ENCODE data around the gene DNAAF8. TPM values are rescaled to one million over a fixed set of nuclear protein-coding genes. Genes with fewer than 3 reads are reported as not detected.

The DNAAF8 gene
- polyA plus RNA-seq, 3 donors, result 0.43 to 0.94 (median 0.90) TPM

DNA sequence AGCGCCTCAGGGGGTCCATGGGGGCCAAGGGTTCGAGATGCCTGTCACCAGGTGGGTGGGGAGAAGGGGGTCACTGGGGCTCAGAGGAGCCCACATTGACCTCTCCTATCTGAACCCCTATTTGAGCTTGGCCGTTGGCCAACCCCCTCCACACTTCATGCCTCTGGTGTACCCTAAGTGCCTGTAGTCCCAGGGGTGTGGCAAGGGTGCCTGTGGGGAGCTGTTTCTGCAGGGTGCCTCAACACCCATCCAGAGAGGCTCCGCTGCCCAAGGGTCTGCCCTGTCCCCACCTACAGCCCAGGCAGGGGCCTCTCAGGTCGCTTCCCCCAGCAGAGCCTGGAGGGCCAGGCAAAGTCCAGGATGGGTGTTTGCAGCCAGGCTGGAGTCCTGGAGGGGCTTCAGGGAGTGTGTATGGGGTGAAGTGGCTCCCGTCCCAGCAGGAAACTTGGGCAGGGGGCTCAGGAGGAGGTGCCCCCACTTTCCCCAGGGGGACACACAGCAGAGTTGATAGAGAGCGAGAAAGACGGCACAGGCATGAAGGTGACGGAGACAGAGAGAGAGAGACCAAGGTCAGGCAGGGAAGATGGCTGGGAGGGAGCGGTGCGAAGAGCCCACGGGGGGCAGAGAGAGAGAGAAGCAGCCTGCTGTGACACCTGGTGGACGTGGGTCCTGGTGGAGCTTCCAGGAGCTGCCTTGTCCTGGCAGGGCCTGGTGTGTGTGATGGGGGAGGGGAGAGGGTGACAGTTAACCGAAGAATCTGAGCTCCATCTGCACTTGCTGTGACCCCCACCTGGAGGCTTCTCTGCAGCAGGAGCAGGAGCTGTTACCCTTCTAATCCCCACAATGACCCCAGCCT is 53.5 kb downstream of the DNAAF8 start, which contains the start of gene SEPTIN12:
SEPTIN12 (minus strand) TSS at position 719 of the 856 bp plus-strand sequence; CDS start at position 19, 700 bp downstream.
- WGBS, 3 donors, result 66 to 79% (median 75%) methylated on average over 14 of the region's 14 CpGs
- H3K27ac ChIP-seq (ENCODE audit: low read depth, low read length), result no peak within 1 kb of the TSS

DNA sequence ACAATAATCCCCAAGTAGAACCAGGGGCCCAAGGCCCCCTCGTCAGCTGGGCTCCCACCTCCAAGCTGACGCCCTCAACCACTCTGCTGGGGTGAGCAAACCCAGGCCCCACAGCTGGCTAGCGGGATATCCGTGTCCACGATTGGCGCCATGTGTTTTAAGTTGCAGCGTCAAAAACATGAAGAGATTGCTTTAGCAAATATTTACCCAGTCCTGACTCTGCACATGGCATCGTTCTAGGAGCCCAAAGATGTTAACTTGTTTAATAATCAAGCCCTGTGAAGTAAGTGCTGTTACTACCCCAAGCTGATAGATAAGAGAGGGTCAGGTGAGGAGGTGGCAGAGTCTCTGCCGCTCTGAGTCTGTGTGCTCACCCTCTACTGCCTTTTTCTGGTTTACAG is 54.2 kb downstream of the DNAAF8 start:
- 18 to 66% (median 66%) methylated on average over 9 of the region's 9 CpGs for WGBS, 3 donors
- H3K27ac ChIP-seq (ENCODE audit: low read depth, low read length), result no peak overlapping the region

DNA sequence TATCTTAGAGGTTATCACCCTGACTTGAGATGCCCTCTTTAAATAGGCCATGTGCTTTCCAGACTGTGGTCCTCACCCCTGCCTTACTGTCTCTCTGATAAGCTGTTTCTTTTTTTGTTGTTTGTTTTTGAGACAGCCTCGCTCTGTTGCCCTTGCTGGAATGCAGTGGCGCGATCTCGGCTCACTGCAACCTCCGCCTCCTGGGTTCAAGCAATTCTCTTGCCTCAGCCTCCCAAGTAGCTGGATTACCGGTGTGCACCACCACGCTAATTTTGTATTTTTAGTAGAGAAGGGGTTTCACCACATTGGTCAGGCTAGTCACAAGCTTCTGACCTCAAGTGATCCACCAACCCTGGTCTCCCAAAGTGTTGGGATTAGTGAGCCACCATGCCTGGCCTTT is 54.6 kb downstream of the DNAAF8 start:
- WGBS, 3 donors, result 72 to 92% (median 87%) methylated on average over 7 of the region's 7 CpGs
- H3K27ac ChIP-seq (ENCODE audit: low read depth, low read length), result no peak overlapping the region

DNA sequence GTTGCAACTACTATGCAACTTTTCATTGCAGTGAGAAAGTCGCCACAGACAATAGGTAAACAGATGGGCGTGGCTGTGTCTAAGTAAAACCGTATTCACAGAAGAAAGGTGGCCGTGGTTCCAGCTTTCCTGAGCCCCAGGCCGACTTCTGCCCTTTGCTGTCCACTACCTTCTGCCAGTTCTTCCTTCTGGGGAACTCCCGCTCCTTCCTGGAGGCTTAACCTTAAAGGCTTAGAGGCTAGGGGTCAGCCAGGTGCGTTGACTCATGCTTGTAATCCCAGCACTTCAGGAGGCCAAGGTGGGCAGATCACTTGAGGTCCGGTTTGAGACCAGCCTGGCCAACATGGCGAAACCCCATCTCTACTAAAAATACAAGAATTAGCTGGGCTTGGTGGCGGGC is 55.9 kb downstream of the DNAAF8 start:
- WGBS, 3 donors, result 80 to 82% (median 82%) methylated on average over 10 of the region's 10 CpGs

DNA sequence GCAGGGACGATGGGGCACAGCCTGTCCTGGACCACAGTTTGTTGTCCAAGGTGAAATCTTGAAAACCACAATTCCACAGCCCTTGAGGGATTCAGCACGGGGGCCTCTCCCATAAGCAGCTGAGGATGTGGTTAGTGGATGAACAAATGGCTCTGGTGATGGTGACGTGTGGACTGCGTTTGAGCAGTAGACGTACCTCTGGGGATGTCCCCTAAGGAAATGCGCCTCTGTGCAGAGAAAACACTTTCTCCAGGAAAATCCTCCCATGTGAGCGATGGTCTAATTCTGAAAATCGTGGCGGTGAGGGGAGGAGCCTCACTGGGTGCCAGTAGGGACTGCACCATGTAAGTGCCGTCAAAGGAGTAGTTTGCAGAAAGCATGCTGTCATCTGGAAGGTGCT is 56.5 kb downstream of the DNAAF8 start:
- 53 to 83% (median 57%) methylated on average over 10 of the region's 10 CpGs for WGBS, 3 donors

More for the DNA sequence above, 55.9 kb downstream of the DNAAF8 start:
- H3K27ac ChIP-seq (ENCODE audit: low read depth, low read length), result no peak overlapping the region

DNA sequence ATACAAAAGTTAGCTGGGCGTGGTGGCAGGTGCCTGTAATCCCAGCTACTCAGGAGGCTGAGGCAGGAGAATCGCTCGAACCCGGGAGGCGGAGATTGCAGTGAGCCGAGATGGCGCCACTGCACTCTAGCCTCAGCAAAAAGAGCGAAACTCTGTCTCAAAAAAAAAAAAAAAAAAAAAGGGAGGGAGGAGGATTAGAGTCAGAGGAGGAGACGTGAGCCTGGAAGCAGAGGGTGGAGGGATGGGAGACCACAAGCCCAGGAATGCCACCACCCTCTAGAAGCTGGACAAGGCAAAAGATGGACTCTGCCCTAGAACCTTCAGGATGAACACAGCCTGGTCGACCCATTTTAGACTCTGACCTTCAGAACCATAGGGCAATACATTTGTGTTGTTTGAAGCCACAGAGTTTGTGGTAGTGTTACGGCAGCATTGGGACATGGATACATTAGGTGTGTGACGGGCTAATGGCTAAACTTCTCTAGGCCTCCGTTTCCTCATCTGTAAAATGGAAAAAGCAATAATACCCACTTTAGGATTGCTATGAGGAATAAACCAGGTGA is 58.7 kb downstream of the DNAAF8 start:
- H3K27ac ChIP-seq (ENCODE audit: low read depth, low read length), result no peak overlapping the region
- WGBS, 3 donors, result 77 to 89% (median 80%) methylated on average over 13 of the region's 13 CpGs

More for the DNA sequence above, 56.5 kb downstream of the DNAAF8 start:
- no peak overlapping the region for H3K27ac ChIP-seq (ENCODE audit: low read depth, low read length)

DNA sequence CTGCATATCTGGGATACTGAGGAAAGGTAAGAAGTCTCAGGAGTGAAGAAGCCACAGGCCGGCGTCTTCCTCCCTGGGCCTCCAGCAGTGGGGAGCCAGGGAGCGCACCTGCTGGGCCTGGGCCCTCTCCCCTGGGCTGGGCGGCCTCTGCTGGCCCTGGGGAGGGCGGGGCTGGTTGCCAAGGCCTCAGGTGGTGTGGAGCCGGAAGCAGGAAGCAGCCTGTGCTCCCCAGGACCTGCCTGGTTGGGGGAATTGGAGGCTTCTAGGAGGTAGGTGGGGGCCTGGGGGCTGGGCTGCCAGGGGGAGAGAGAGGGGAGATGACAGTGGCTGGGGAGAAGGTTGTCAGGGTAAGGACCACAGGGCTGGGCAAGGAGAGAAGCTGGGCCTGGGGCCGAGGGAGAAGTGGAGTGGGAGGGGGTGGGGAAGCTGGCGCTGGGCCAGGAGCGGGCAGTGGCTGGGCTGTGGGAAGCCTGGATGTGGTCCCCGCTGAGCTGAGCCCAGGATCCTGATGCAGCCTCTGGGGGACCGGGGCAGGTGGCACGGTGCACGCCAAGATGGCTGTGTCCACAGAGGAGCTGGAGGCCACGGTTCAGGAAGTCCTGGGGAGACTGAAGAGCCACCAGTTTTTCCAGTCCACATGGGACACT is 61.0 kb downstream of the DNAAF8 start, which contains the start of gene SMIM22:
SMIM22 (plus strand) TSS at position 189 of the 647 bp plus-strand sequence; CDS start at position 555, 366 bp downstream.
- 26 to 79% (median 77%) methylated on average over 13 to 14 of the region's 14 CpGs for WGBS, 3 donors
- H3K27ac ChIP-seq (ENCODE audit: low read depth, low read length), result no peak within 1 kb of the TSS

DNA sequence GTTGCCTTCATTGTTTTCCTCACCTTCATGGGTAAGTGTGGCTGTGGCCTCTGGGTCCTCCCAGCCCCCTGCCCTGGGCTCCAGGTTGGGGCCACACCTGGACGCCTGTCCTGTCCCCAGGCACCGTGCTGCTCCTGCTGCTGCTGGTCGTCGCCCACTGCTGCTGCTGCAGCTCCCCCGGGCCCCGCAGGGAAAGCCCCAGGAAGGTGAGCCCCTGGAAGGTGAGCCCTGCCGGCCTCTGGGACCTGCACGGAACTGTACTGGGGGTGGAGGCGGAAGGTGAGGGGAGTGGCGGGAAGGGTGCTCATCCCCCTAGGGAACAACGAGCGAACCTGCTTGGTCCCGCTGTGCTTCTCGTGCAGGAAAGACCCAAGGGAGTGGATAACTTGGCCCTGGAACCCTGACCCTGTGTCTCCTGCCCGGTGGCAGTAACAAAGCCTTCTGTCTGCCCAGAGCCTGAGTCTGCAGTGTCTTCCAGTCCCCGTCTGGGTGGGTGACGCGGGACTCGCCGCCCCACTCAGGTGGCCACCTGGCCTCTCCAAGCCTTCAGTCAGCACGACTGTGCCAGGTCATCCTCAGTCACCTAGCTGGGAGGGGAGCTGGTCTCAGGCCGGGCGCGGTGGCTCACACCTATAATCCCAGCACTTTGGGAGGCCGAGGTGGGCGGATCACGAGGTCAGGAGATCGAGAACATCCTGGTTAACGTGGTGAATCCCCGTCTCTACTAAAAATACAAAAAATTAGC is 61.7 kb downstream of the DNAAF8 start:
- no peak overlapping the region for H3K27ac ChIP-seq (ENCODE audit: low read depth, low read length)
- 81 to 93% (median 85%) methylated on average over 27 to 30 of the region's 30 CpGs for WGBS, 3 donors

DNA sequence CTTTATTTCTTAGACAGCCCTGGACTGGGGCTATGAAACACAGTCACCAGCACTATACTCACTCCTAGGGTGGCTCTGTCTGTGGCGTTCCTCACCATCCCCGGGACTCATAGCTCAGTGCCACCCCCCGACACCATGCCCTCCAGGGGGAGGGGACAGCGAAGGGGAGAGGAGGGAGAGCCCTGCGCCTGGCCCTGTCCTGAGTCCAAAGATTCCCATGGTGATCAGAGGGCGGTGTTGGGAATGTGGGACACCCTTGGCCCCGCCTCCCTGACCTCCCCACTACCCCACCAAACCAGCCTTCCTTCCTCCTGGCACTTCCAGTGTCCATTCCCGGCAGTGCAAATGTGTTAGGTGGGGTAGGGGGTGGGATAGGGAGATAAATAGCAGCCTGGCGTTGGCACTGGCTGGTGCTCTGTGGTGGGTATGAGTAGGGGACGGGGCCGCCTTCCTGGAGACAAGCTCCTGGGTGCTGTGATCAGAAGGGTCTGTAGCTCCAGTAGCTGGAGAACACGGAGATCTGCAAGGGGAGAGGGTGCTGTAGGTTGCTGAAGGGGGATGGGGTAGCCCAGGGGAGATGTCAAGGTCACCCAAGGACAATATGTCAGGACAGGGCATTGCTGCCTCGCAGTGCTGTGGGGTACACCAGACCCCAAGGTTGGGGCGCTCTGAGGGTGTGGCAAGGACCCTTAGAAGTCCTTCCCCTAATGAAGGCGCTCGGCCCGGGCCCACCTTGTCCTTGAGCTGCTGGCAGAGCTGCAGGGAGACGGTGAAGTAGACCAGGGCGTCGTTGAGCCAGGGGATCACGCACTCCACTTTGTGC is 62.9 kb downstream of the DNAAF8 start:
- WGBS, 3 donors, result 83 to 91% (median 85%) methylated on average over 20 to 21 of the region's 21 CpGs
- no peak overlapping the region for H3K27ac ChIP-seq (ENCODE audit: low read depth, low read length)

DNA sequence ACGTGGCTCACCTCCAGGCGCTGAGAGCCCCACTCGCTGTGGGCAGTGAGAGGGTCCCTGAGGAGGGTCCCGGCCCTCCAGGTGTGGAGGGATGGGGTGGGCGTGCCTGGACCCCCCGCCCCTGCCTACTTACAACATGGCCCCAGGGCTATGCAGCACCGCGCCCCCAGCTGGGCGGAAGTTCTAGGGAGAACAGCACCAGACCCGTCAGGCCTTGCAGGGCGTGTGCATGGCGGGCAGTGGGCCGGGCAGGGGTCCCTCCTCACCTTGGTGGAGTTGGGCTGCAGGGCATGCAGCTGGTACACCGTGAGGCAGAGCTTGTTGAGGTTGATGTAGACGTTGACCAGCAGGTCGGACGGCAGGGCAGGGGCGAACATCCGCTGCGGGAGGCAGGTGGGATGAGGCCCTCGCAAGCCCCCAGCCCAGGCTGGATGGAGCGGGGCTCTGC is 63.5 kb downstream of the DNAAF8 start:
- 91 to 95% (median 91%) methylated on average over 22 of the region's 22 CpGs for WGBS, 3 donors

DNA sequence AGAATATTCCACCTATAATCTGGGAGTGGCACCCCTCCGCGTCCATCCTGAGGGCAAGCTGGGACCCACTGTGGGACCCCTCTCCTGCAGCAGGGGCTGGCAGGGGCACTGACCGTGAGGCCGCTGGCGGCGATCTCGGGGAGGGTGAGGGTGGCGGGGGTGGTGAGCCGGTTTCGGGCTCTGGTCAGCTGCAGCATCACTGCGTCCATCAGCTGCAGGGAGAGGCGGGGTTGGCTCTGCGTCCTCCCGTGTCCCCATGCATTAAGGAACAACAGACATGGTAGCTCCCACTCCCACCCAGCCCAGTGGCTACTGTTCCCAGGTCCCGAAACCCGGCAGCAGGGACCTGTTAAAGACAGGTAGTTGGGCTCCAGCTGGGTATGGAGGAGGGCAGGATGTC is 64.1 kb downstream of the DNAAF8 start:
- WGBS, 3 donors, result 89 to 96% (median 91%) methylated on average over 16 of the region's 16 CpGs

More for the DNA sequence above, 63.5 kb downstream of the DNAAF8 start:
- H3K27ac ChIP-seq (ENCODE audit: low read depth, low read length), result no peak overlapping the region

More for the DNA sequence above, 64.1 kb downstream of the DNAAF8 start:
- H3K27ac ChIP-seq (ENCODE audit: low read depth, low read length), result no peak overlapping the region

Other genes starting within 250 kb of the DNAAF8 start
- 10 to 100 TPM; 13.6 to 17.0 (median 16.1) TPM for gene CDIP1, start 195.8 kb upstream of the DNAAF8 start, polyA plus RNA-seq
- gene C16orf96, start 178.2 kb upstream of the DNAAF8 start, polyA plus RNA-seq, result under 1 TPM in 2 of 3 donors, not detected in 1; 0.01 to 0.21 TPM
- gene UBALD1, start 119.6 kb upstream of the DNAAF8 start, polyA plus RNA-seq, result 10 to 100 TPM; 12.0 to 34.0 (median 13.2) TPM
- gene MGRN1, start 109.7 kb upstream of the DNAAF8 start, polyA plus RNA-seq, result 10 to 100 TPM; 15.2 to 31.7 (median 20.1) TPM
- gene NUDT16L1, start 41.0 kb upstream of the DNAAF8 start, polyA plus RNA-seq, result 10 to 100 TPM; 22.0 to 47.2 (median 31.0) TPM
- 10 to 100 TPM; 10.6 to 19.1 (median 11.4) TPM for gene ANKS3, start 266 bp upstream of the DNAAF8 start, polyA plus RNA-seq
- gene ZNF500, start 32.6 kb downstream of the DNAAF8 start, polyA plus RNA-seq, result 1 to 10 TPM; 4.3 to 5.4 (median 4.4) TPM
- not detected for gene SEPTIN12, start 53.8 kb downstream of the DNAAF8 start, polyA plus RNA-seq
- 100 to 1,000 TPM in 1 of 3 donors, 10 to 100 TPM in 1, 1 to 10 TPM in 1; 3.3 to 174 (median 46.3) TPM for gene SMIM22, start 60.8 kb downstream of the DNAAF8 start, polyA plus RNA-seq
- 10 to 100 TPM; 10.6 to 19.5 (median 15.9) TPM for gene ROGDI, start 68.1 kb downstream of the DNAAF8 start, polyA plus RNA-seq
- 10 to 100 TPM; 20.6 to 45.3 (median 44.4) TPM for gene GLYR1, start 112.8 kb downstream of the DNAAF8 start, polyA plus RNA-seq
- 10 to 100 TPM in 2 of 3 donors, 1 to 10 TPM in 1; 7.4 to 15.5 (median 15.4) TPM for gene UBN1, start 112.9 kb downstream of the DNAAF8 start, polyA plus RNA-seq
- gene PPL, start 202.6 kb downstream of the DNAAF8 start, polyA plus RNA-seq, result 10 to 100 TPM in 1 of 3 donors, 1 to 10 TPM in 2; 8.1 to 44.6 (median 9.9) TPM
- under 1 TPM; 0.24 to 0.67 (median 0.27) TPM for gene SEC14L5, start 223.8 kb downstream of the DNAAF8 start, polyA plus RNA-seq

All from adipose tissue (tissue), 3 donors.